Peyer's patch (tissue), 4 donors: ENCODE data around the gene SLC28A1. TPM values are rescaled to one million over a fixed set of nuclear protein-coding genes. Genes with fewer than 3 reads are reported as not detected.

Experiments used
- DNase-seq, 3 donors: peaks; one replicate each; pipeline ENCODE4 v3.0.0-alpha.2; 2017 to 2019
- H3K27ac ChIP-seq, 4 donors: fragments of 200-600 bp; sonication (generic); one replicate each; pipeline ENCODE4 v1.5.1; 2016 to 2019
- H3K27me3 ChIP-seq, 2 donors: fragments of 200-600 bp; sonication (generic); one replicate each; pipeline ENCODE4 v1.5.1; 2019
- H3K36me3 ChIP-seq, 3 donors: fragments of 200-600 bp; sonication (generic); one replicate each; pipeline ENCODE4 v1.5.1; 2016 to 2019
- H3K4me1 ChIP-seq, 4 donors: fragments of 200-600 bp; sonication (generic); one replicate each; pipeline ENCODE4 v1.5.1; 2016 to 2019
- H3K4me3 ChIP-seq, 4 donors: fragments of 200-600 bp; sonication (generic); 1 replicate in 3 of 4; 2 replicates in 1 of 4; pipeline ENCODE4 v1.5.1; 2016 to 2019; ENCODE audit warnings: mild to moderate bottlenecking in 1 of 4
- H3K9me3 ChIP-seq, 4 donors: fragments of 200-600 bp; sonication (generic); one replicate each; pipeline ENCODE4 v1.5.1; 2016 to 2019; ENCODE audit warnings: mild to moderate bottlenecking in 1 of 4
- POLR2A ChIP-seq, 2 donors: fragments of 450-650 bp; IDR thresholded peaks; one replicate each; pipeline ENCODE4 v1.5.1; 2017; ENCODE audit warnings: antibody characterized with exemption in 2 of 2, mild to moderate bottlenecking in 2 of 2, moderate library complexity in 2 of 2
- total RNA-seq, 4 donors: library from RNA; depleted of rRNA; stranded (reverse); fragments of >200 nt; gene quantifications; one replicate each; pipeline ENCODE4 v1.1.0, GENCODE V29; 2016
- TF ChIP-seq, protein P1 (sequence below), 6 experiments: fragments of 450-650 bp in 4 of 6; fragments of 200-600 bp in 2 of 6; sonication (generic) in 1 of 6; IDR thresholded peaks; one replicate each; pipeline ENCODE4 v1.5.1; 2017 to 2019; ENCODE audit warnings: antibody characterized with exemption in 6 of 6, mild to moderate bottlenecking in 3 of 6, moderate library complexity in 1 of 6

Gene SLC28A1
- total RNA-seq, 4 donors from 2014 or later: 4.1 to 111 (median 64.3) TPM

DNA sequence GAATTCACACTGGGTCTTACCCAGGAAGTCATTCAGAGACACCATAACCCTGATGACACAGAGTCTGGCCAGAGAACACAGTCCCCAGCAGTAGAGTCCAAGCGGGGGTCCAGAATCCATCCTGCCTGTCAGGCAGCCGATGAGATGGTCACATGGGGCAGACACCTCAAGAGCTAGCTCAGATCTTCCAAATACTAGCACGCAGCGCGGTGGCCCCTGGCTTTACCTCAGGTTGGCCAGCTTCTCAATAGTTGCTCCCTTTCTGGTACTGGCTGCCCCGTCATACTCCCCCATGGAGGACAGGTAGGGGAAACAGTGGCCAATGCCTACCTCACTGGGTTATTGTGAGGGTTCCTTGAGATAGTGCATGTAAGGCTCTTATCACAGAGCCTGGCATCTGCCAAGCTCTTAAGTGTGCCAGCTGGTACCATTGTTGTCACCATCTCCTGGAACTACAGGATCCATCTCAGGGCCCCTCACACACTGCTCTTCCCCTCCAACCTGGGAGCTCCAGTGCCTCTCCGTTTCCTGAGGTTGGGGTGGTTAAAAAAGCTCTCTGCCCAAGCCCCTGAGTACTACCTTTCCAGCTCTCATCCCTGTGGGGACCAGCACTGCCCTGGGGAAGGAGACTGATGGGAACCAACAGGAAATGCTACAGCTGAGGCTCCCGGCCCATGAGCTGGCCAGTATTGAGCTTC, 3.5 kb upstream of the SLC28A1 start:
- TF ChIP-seq POLR2A (IDR thresholded peaks at IDR 0.05): no peak
- TF ChIP-seq, protein P1, sequence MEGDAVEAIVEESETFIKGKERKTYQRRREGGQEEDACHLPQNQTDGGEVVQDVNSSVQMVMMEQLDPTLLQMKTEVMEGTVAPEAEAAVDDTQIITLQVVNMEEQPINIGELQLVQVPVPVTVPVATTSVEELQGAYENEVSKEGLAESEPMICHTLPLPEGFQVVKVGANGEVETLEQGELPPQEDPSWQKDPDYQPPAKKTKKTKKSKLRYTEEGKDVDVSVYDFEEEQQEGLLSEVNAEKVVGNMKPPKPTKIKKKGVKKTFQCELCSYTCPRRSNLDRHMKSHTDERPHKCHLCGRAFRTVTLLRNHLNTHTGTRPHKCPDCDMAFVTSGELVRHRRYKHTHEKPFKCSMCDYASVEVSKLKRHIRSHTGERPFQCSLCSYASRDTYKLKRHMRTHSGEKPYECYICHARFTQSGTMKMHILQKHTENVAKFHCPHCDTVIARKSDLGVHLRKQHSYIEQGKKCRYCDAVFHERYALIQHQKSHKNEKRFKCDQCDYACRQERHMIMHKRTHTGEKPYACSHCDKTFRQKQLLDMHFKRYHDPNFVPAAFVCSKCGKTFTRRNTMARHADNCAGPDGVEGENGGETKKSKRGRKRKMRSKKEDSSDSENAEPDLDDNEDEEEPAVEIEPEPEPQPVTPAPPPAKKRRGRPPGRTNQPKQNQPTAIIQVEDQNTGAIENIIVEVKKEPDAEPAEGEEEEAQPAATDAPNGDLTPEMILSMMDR (IDR thresholded peaks at IDR 0.05): no peak
- Histone ChIP-seq H3K27me3 (no peaks in the 10 kb centered on the region), H3K36me3 (no peaks in the 10 kb centered on the region), H3K4me1 (peaks cover 0 to 2% (median 0%) of the 10 kb centered on the region in 4 donors), H3K27ac (no peak overlapping the region), H3K4me3 (no peak overlapping the region), H3K9me3 (no peaks in the 10 kb centered on the region)
- DNase-seq: no peak

DNA sequence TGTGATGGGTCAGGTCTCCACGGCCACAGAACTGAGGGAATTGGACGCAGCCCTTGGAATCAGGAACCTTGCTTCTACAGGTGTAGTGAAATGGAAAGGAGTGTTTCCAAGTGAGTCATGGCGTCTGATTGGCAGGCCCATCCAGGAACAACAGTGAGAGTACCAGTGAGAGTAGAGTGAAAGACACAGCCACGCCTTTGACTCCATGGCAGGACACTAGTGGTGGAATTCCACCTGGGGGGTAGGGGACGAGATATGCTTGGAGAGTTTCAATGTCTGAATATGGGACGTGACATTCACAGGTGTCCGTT, 3.0 kb upstream of the SLC28A1 start:
- no peak overlapping the region for H3K4me3 ChIP-seq
- no peak overlapping the region for H3K27ac ChIP-seq
- no peak for DNase-seq
- no peak for TF ChIP-seq POLR2A (IDR thresholded peaks at IDR 0.05)
- TF ChIP-seq, protein P1 (IDR thresholded peaks at IDR 0.05): no peak
- H3K9me3 ChIP-seq: no peaks in the 10 kb centered on the region
- peaks cover 0 to 2% (median 0%) of the 10 kb centered on the region in 4 donors for H3K4me1 ChIP-seq
- H3K36me3 ChIP-seq: no peaks in the 10 kb centered on the region
- no peaks in the 10 kb centered on the region for H3K27me3 ChIP-seq

DNA sequence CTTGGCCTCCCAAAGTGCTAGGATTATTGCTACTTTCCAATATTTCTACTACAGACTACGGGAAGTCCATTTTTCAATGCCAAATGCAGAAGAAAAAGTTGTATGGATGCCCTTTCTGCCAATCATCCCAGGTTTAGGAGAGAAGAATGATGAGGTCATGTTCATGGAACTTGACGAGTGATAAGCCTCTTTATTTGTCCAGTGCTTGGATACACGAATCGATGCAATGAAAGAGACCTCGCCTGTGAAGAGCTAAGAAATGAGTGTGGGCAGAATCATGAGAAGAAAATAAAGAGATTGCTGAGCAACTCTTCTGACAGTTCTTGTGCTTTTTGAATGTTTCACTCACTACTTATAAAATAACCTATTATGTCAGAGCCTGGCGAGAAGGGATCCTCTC, 996 bp upstream of the SLC28A1 start:
- DNase-seq: no peak
- H3K27me3 ChIP-seq: no peaks in the 10 kb centered on the region
- H3K27ac ChIP-seq: no peak overlapping the region
- no peak overlapping the region for H3K4me3 ChIP-seq
- no peak for TF ChIP-seq POLR2A (IDR thresholded peaks at IDR 0.05)
- H3K36me3 ChIP-seq: no peaks in the 10 kb centered on the region
- H3K9me3 ChIP-seq: no peaks in the 10 kb centered on the region
- H3K4me1 ChIP-seq: peaks cover 0 to 2% (median 0%) of the 10 kb centered on the region in 4 donors

DNA sequence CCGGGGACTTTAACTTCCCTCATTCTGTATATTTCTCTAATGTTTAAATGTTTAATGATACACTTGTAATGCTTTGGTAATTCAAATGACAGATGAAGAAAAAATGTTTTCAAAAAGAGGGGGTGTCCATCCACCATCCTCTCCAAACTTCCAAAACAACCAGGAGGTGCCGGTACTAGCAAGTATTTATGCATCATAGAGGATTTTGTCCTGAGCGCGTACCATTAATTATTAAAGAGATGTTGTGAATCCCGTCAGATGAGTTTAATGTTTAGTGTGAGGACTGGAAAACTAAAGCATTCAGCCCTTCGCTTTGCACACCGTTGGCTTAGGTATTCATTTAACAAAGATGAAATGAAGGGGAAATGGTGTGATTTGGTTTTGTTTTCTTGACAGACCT, 1.3 kb downstream of the SLC28A1 start:
- no peak for TF ChIP-seq POLR2A (IDR thresholded peaks at IDR 0.05)
- TF ChIP-seq, protein P1 (IDR thresholded peaks at IDR 0.05): no peak
- Histone ChIP-seq H3K36me3 (peaks cover 0 to 4% (median 0%) of the 10 kb centered on the region in 3 donors), H3K27me3 (no peaks in the 10 kb centered on the region), H3K27ac (peak overlapping the region in 2 of 4 donors; percentile 67 to 80), H3K9me3 (no peaks in the 10 kb centered on the region), H3K4me1 (peaks cover 0 to 2% (median 0%) of the 10 kb centered on the region in 4 donors), H3K4me3 (peak overlapping the region in 2 of 4 donors; percentile 39 to 50)
- DNase-seq: no peak

DNA sequence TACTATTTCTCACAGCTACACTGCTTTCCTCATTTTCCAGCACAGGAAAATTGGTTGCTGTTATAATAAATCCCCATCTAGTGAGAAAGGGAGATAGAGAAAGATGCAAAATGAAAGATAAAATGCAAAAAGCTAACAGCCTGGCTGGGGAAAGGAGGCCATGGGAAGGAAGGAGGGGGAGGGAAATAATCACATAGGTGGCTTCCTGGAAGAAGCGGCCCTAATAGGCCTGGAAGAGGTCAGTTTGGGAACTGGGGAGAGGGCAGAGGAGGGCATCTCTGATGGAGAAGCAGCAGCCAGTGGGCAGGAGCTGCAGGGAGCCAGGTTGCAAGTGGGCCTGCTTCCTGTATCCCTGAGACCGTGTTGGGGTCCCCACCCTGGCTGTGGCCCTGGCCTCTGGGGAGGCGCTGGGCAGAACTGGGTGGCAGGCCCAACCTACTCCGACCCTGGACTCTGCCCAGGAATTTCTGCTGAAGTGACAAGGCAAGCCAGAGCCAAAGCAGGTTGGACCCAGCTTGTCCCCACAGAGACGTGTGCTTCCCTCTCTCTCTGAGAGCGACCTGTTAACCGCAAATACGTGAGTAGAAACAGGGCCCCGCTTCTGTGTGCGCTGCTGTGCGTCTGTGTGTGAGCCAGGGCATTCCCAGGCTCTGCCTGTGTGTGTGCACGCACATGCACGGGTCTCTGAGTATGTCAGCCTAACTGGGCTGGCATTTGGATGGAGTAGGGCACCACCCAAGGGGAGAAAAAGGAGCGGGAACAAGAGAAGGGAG, 1.9 kb downstream of the SLC28A1 start:
- peak overlapping the region in 2 of 4 donors; percentile 67 to 80 for H3K27ac ChIP-seq
- H3K9me3 ChIP-seq: no peaks in the 10 kb centered on the region
- peak overlapping the region in 2 of 4 donors; percentile 39 to 50 for H3K4me3 ChIP-seq
- peaks cover 0 to 4% (median 0%) of the 10 kb centered on the region in 3 donors for H3K36me3 ChIP-seq
- peaks cover 0 to 2% (median 1%) of the 10 kb centered on the region in 4 donors for H3K4me1 ChIP-seq
- TF ChIP-seq POLR2A (IDR thresholded peaks at IDR 0.05): peak; percentile 64 to 76
- TF ChIP-seq, protein P1 (IDR thresholded peaks at IDR 0.05): no peak
- H3K27me3 ChIP-seq: no peaks in the 10 kb centered on the region
- peak in 2 of 3 donors; percentile 75 to 76 for DNase-seq

DNA sequence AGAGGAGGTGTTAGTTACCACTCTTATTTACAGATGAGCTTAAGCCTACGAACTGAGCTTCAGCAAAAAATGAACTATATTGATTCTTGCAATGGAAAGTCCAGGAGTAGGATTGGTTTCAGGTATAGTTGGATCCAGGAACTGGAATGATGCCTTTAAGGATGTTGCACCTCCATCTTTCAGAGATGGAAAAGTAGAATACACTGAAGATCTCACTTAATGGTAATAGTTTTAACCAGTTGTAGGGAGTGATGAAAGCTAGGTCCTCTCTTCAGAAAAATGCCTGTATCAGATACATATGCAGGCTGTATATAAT, 2.5 kb downstream of the SLC28A1 start:
- no peak for TF ChIP-seq POLR2A (IDR thresholded peaks at IDR 0.05)
- TF ChIP-seq, protein P1 (IDR thresholded peaks at IDR 0.05): no peak
- Histone ChIP-seq H3K9me3 (no peaks in the 10 kb centered on the region), H3K4me1 (peaks cover 0 to 4% (median 1%) of the 10 kb centered on the region in 4 donors), H3K27ac (peak overlapping the region in 2 of 4 donors; percentile 67 to 80), H3K27me3 (no peaks in the 10 kb centered on the region), H3K36me3 (peaks cover 0 to 4% (median 0%) of the 10 kb centered on the region in 3 donors), H3K4me3 (peak overlapping the region in 2 of 4 donors; percentile 39 to 50)
- DNase-seq: no peak
